Uterus (tissue), 4 donors: Measurements from ENCODE around the gene ASIP. TPM values are rescaled to one million over a fixed set of nuclear protein-coding genes. Genes with fewer than 3 reads are reported as not detected.

Source experiments
- DNase-seq, 2 donors: peaks; one replicate each; pipeline ENCODE4 v3.0.0-alpha.2; 2019 to 2020
- H3K27ac ChIP-seq, 2 donors: fragments of 200-600 bp; sonication (generic); 1 replicate in 1 of 2; 2 replicates in 1 of 2; pipeline ENCODE4 v1.5.1; 2016 to 2018
- H3K27me3 ChIP-seq, 2 donors: fragments of 200-600 bp; sonication (generic); one replicate each; pipeline ENCODE4 v1.5.1; 2018 to 2019; ENCODE audit warnings: control low read depth in 1 of 2
- H3K36me3 ChIP-seq, 2 donors: fragments of 200-600 bp; sonication (generic); one replicate each; pipeline ENCODE4 v1.5.1; 2019; ENCODE audit warnings: control low read depth in 1 of 2
- H3K4me1 ChIP-seq, 2 donors: fragments of 200-600 bp; sonication (generic); one replicate each; pipeline ENCODE4 v1.5.1; 2018 to 2019; ENCODE audit warnings: control low read depth in 1 of 2
- H3K4me3 ChIP-seq, 2 donors: fragments of 200-600 bp; sonication (generic); 1 replicate in 1 of 2; 2 replicates in 1 of 2; pipeline ENCODE4 v1.5.1; 2018 to 2019; ENCODE audit warnings: mild to moderate bottlenecking in 1 of 2
- H3K9me3 ChIP-seq, 2 donors: fragments of 200-600 bp; sonication (generic); one replicate each; pipeline ENCODE4 v1.5.1; 2019; ENCODE audit warnings: control low read depth in 1 of 2
- CTCF ChIP-seq, 4 experiments: fragments of 200-600 bp in 2 of 4; fragments of 450-650 bp in 2 of 4; sonication (generic) in 2 of 4; IDR thresholded peaks; one replicate each; pipeline ENCODE4 v1.5.1; 2016 to 2019; ENCODE audit warnings: antibody characterized with exemption in 4 of 4, mild to moderate bottlenecking in 2 of 4, moderate library complexity in 1 of 4
- POLR2A ChIP-seq, 2 donors: fragments of 450-650 bp; IDR thresholded peaks; one replicate each; pipeline ENCODE4 v1.6.1; 2016; ENCODE audit warnings: antibody characterized with exemption in 2 of 2, mild to moderate bottlenecking in 1 of 2, moderate library complexity in 1 of 2
- intact Hi-C: fragments of 100-400 bp; cut with DNase I; formaldehyde crosslinking; loops from one replicate; pipeline ENCODE4 v1.15.1; 2023; ENCODE audit warnings: low total_unique reads
- total RNA-seq, 4 donors: library from RNA; depleted of rRNA in 3 of 4; stranded (reverse); fragments of >200 nt in 3 of 4; gene quantifications; one replicate each; pipeline versions ENCODE4 v1.1.0 to v1.2.4, GENCODE V29; 2014 to 2023
- donor health status: DM: yes; HTN: yes; CAD: no.

Gene ASIP
- total RNA-seq, 4 donors from 2014 or later = not detected

GRCh38 chr20:34312544-34313217 is 71.5 kb downstream of the ASIP start:
- TF ChIP-seq CTCF (IDR thresholded peaks at IDR 0.05) (peak; percentile 98 to 99 (median 99)), POLR2A (IDR thresholded peaks at IDR 0.05) (no peak)
- peaks cover 0 to 6% of the 10 kb centered on the region in 2 donors for H3K4me1 ChIP-seq
- H3K27me3 ChIP-seq = no peaks in the 10 kb centered on the region
- no peak overlapping the region for H3K27ac ChIP-seq
- no peak overlapping the region for H3K4me3 ChIP-seq
- peak; percentile 81 to 83 for DNase-seq
- H3K9me3 ChIP-seq = no peaks in the 10 kb centered on the region
- no peaks in the 10 kb centered on the region for H3K36me3 ChIP-seq
- intact Hi-C loops = no loop called here

GRCh38 chr20:34315236-34315635 is 74.0 kb downstream of the ASIP start:
- Histone ChIP-seq H3K4me3 (no peak overlapping the region), H3K27ac (no peak overlapping the region), H3K36me3 (no peaks in the 10 kb centered on the region), H3K27me3 (no peaks in the 10 kb centered on the region), H3K9me3 (no peaks in the 10 kb centered on the region), H3K4me1 (peaks cover 0 to 6% of the 10 kb centered on the region in 2 donors)
- no peak for DNase-seq
- intact Hi-C loops = no loop called here
- TF ChIP-seq POLR2A (IDR thresholded peaks at IDR 0.05) (no peak), CTCF (IDR thresholded peaks at IDR 0.05) (no peak)

GRCh38 chr20:34316196-34316814 is 75.1 kb downstream of the ASIP start:
- intact Hi-C loops = no loop called here
- no peaks in the 10 kb centered on the region for H3K9me3 ChIP-seq
- DNase-seq = no peak
- no peaks in the 10 kb centered on the region for H3K36me3 ChIP-seq
- H3K27ac ChIP-seq = no peak overlapping the region
- no peak overlapping the region for H3K4me3 ChIP-seq
- peaks cover 0 to 5% of the 10 kb centered on the region in 2 donors for H3K4me1 ChIP-seq
- TF ChIP-seq CTCF (IDR thresholded peaks at IDR 0.05) = no peak
- no peak for TF ChIP-seq POLR2A (IDR thresholded peaks at IDR 0.05)
- H3K27me3 ChIP-seq = no peaks in the 10 kb centered on the region

Other genes with a start within 250 kb of the ASIP start
- 100 to 1,000 TPM in 1 of 4 donors, 10 to 100 TPM in 3; 23.2 to 101 (median 87.5) TPM for gene RALY, start 247.5 kb upstream of the ASIP start, total RNA-seq
- 10 to 100 TPM; 18.7 to 46.9 (median 37.6) TPM for gene EIF2S2, start 129.2 kb upstream of the ASIP start, total RNA-seq
- gene AHCY, start 61.9 kb downstream of the ASIP start, total RNA-seq = 10 to 100 TPM; 53.8 to 82.7 (median 73.3) TPM
- 10 to 100 TPM; 35.6 to 97.9 (median 65.4) TPM for gene ITCH, start 121.8 kb downstream of the ASIP start, total RNA-seq